Esophagus squamous epithelium (tissue), 4 donors: Measurements from ENCODE around the gene ALDH1A3.

Experiments
- POLR2A ChIP-seq, 4 donors: fragments of 450-650 bp; IDR thresholded peaks; one replicate each; pipeline ENCODE4 v1.6.1; 2017; ENCODE audit warnings: antibody characterized with exemption in 4 of 4, mild to moderate bottlenecking in 4 of 4, moderate library complexity in 3 of 4
- TF ChIP-seq, protein P1 (sequence below), 6 experiments: fragments of 450-650 bp in 4 of 6; fragments of 200-600 bp in 2 of 6; sonication (generic) in 2 of 6; IDR thresholded peaks; one replicate each; pipeline ENCODE4 v1.5.1; 2016 to 2019; ENCODE audit warnings: antibody characterized with exemption in 6 of 6, mild to moderate bottlenecking in 4 of 6, moderate library complexity in 4 of 6

DNA sequence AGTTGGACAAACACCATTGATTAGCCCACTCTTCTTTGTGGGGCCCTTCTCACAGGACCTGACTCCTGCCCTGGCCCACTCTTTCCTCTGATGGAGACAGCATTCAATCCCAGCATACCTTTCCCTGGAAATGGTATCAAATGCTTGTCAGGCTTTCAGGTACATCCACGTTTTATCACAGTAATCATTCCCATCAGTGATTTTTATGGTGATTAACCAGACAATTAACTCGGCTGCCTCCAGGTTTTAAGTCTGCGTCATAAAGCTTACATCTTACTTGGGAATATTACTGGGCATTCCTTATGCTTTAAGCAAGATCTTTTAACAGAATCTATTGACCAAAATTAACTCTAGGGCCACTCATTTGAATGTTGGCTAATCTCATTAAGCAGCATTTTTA is 72.9 kb downstream of the ALDH1A3 start:
- TF ChIP-seq, protein P1, sequence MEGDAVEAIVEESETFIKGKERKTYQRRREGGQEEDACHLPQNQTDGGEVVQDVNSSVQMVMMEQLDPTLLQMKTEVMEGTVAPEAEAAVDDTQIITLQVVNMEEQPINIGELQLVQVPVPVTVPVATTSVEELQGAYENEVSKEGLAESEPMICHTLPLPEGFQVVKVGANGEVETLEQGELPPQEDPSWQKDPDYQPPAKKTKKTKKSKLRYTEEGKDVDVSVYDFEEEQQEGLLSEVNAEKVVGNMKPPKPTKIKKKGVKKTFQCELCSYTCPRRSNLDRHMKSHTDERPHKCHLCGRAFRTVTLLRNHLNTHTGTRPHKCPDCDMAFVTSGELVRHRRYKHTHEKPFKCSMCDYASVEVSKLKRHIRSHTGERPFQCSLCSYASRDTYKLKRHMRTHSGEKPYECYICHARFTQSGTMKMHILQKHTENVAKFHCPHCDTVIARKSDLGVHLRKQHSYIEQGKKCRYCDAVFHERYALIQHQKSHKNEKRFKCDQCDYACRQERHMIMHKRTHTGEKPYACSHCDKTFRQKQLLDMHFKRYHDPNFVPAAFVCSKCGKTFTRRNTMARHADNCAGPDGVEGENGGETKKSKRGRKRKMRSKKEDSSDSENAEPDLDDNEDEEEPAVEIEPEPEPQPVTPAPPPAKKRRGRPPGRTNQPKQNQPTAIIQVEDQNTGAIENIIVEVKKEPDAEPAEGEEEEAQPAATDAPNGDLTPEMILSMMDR (IDR thresholded peaks at IDR 0.05): no peak
- TF ChIP-seq POLR2A (IDR thresholded peaks at IDR 0.05): no peak
